K562 (cell line): Measurements from ENCODE around the gene DUSP16. TPM values are rescaled to one million over a fixed set of nuclear protein-coding genes. Genes with fewer than 3 reads are reported as not detected.

Experiments
- ATAC-seq: fragments of 200-7000 bp; cut with Tn5 transposase; 3 replicates; pipeline ENCODE4 v1.9.1; 2020; ENCODE audit warnings: moderate library complexity
- BruUV-seq: library from RNA; stranded (reverse); fragments of 400-500 nt; replicated peaks from 2 replicates; lab custom pipeline; 2021; lab: Mats Ljungman, UMichigan
- CTCF ChIA-PET: fragments of 300-600 bp; formaldehyde crosslinking; extraction: SDS; loops from one replicate; lab custom pipeline; 2021; ENCODE audit warnings: low intra/inter-chr PET ratio; lab: Yijun Ruan, JAX
- POLR2A ChIA-PET: fragments of 300-600, 350-650 bp; sonication (Branson Sonifier 250); formaldehyde crosslinking; extraction: SDS; loops from one replicate; lab custom pipeline; 2021; ENCODE audit warnings: antibody characterized with exemption, inconsistent platforms; lab: Yijun Ruan, JAX
- DNase-seq, 4 experiments: peaks; one replicate each; pipeline versions ENCODE4 v3.0.0 to v3.0.0-alpha.2; 2011 to 2018; ENCODE audit warnings: low spot score in 3 of 4, mixed read lengths in 3 of 4; ENCODE audit errors: extremely low read depth in 1 of 4
- FAIRE-seq: peaks from 2 replicates; lab custom pipeline; 2011; peaks lifted over from hg19 to GRCh38; lab: Jason Lieb, UNC
- H2AFZ ChIP-seq: 2 replicates; pipeline ENCODE4 v1.6.0; 2011; ENCODE audit warnings: low read depth, low read length, control low read depth, inconsistent platforms
- H3K27ac ChIP-seq: fragments of 200-600 bp; 3 replicates; pipeline ENCODE4 v1.8.0; 2011; ENCODE audit warnings: low read depth, mild to moderate bottlenecking, control low read depth, inconsistent platforms, low read length, moderate library complexity, mixed read lengths; ENCODE audit errors: extremely low read depth
- H3K27me3 ChIP-seq, 2 experiments: fragments of 300-600 bp in 1 of 2; 2 replicates in 1 of 2; 3 replicates in 1 of 2; pipeline versions ENCODE4 v1.6.0 to v1.8.0; 2011; ENCODE audit warnings: inconsistent platforms in 2 of 2, low read length in 2 of 2, mild to moderate bottlenecking in 1 of 2, mixed read lengths in 1 of 2, moderate library complexity in 1 of 2; ENCODE audit not compliant: control insufficient read depth in 2 of 2, insufficient read depth in 2 of 2
- H3K36me3 ChIP-seq: fragments of 300-600 bp; 3 replicates; pipeline ENCODE4 v1.8.0; 2011; ENCODE audit warnings: mild to moderate bottlenecking, low read length, inconsistent platforms; ENCODE audit not compliant: control insufficient read depth, insufficient read depth
- H3K4me1 ChIP-seq, 2 experiments: fragments of 200-600 bp in 1 of 2; replicated peaks in 1 of 2; 2 replicates in 1 of 2; 3 replicates in 1 of 2; pipeline versions ENCODE4 v1.5.1 to v1.8.0; 2011; ENCODE audit warnings: inconsistent platforms in 2 of 2, low read length in 2 of 2, mild to moderate bottlenecking in 1 of 2, mixed read lengths in 1 of 2, moderate library complexity in 1 of 2; ENCODE audit not compliant: control insufficient read depth in 2 of 2, insufficient read depth in 2 of 2
- H3K4me2 ChIP-seq: 2 replicates; pipeline ENCODE4 v1.6.1; 2011; ENCODE audit warnings: low read length, control low read depth, inconsistent platforms, mixed read lengths; ENCODE audit not compliant: insufficient read depth
- H3K4me3 ChIP-seq: fragments of 200-600 bp; sonication (generic), shearing (Covaris generic); 2 replicates; pipeline ENCODE4 v1.5.1; 2016; ENCODE audit warnings: control low read depth, inconsistent platforms
- H3K79me2 ChIP-seq: fragments of 200-600 bp; 3 replicates; pipeline ENCODE4 v1.8.0; 2011; ENCODE audit warnings: low read length, inconsistent platforms; ENCODE audit not compliant: control insufficient read depth, insufficient read depth
- H3K9ac ChIP-seq, 2 experiments: 2 replicates each; pipeline versions ENCODE4 v1.6.0 to v1.6.1; 2011; ENCODE audit warnings: low read depth in 2 of 2, low read length in 2 of 2, control low read depth in 1 of 2, inconsistent platforms in 1 of 2, mild to moderate bottlenecking in 1 of 2, mixed read lengths in 1 of 2; ENCODE audit not compliant: insufficient read depth in 1 of 2
- H3K9me1 ChIP-seq: one replicate; pipeline ENCODE4 v1.6.0; 2011; ENCODE audit warnings: inconsistent platforms, mild to moderate bottlenecking, low read length, moderate library complexity; ENCODE audit not compliant: control insufficient read depth, insufficient read depth
- H3K9me3 ChIP-seq: replicated peaks from 2 replicates; pipeline ENCODE4 v1.5.1; 2011; ENCODE audit warnings: low read depth, low read length, inconsistent platforms; ENCODE audit not compliant: control insufficient read depth, insufficient read depth
- H4K20me1 ChIP-seq: replicated peaks from 2 replicates; pipeline ENCODE4 v1.6.1; 2011; ENCODE audit warnings: low read length, inconsistent platforms, mixed read lengths; ENCODE audit not compliant: control insufficient read depth, insufficient read depth
- CEBPB ChIP-seq: fragments of 450-650 bp; IDR thresholded peaks from 2 replicates; pipeline ENCODE4 v1.6.1; 2016; ENCODE audit warnings: missing genetic modification characterization, missing compliant biosample characterization
- FOSL1 ChIP-seq: fragments of 200-800 bp; sonication (Bioruptor generic); conservative IDR thresholded peaks from 2 replicates; pipeline ENCODE4 v1.6.1; 2016; ENCODE audit warnings: missing genetic modification characterization, missing compliant biosample characterization
- JUND ChIP-seq, 2 experiments: IDR thresholded peaks; 2 replicates in 1 of 2; 3 replicates in 1 of 2; pipeline ENCODE4 v1.6.1; 2011; ENCODE audit warnings: borderline replicate concordance in 2 of 2, low read depth in 2 of 2, low read length in 2 of 2, improper control_type of control experiment in 1 of 2, missing biosample characterization in 1 of 2, missing genetic modification characterization in 1 of 2, missing genetic modification reagents in 1 of 2
- PHF21A ChIP-seq: fragments of 450-650 bp; IDR thresholded peaks from 2 replicates; pipeline ENCODE4 v1.6.1; 2017; ENCODE audit warnings: low read depth, borderline replicate concordance
- PTRF ChIP-seq: fragments of 450-650 bp; IDR thresholded peaks from 2 replicates; pipeline ENCODE4 v1.6.1; 2016; ENCODE audit warnings: mild to moderate bottlenecking, missing genetic modification characterization, missing compliant biosample characterization
- SPI1 ChIP-seq: IDR thresholded peaks from 2 replicates; pipeline ENCODE4 v1.6.1; 2011; ENCODE audit warnings: low read depth, low read length, control low read depth, borderline replicate concordance
- TAF1 ChIP-seq: IDR thresholded peaks from 2 replicates; pipeline ENCODE4 v1.6.1; 2011; ENCODE audit warnings: mild to moderate bottlenecking, low read length, moderate library complexity; ENCODE audit not compliant: insufficient read depth, control insufficient read depth, severe bottlenecking; ENCODE audit errors: extremely low read depth
- ZNF695 ChIP-seq: fragments of 450-650 bp; formaldehyde crosslinking; IDR thresholded peaks from 2 replicates; pipeline ENCODE4 v1.4.0; 2020; ENCODE audit warnings: mild to moderate bottlenecking, moderate library complexity
- WGBS: fragments of 100-300 bp; shearing (Covaris generic); methylation state at CpG from one replicate; pipeline ENCODE4 v1.1.6; 2016; ENCODE audit warnings: low coverage, mixed read lengths; ENCODE audit not compliant: insufficient coverage; ENCODE audit errors: missing lambda C conversion rate; 5-methylcytosine and 5-hydroxymethylcytosine counted together
- in situ Hi-C: fragments of 300-500 bp; cut with MboI; formaldehyde crosslinking; loops from 4 replicates; pipeline ENCODE4 v1.15.0; 2018; ENCODE audit warnings: inconsistent platforms, mixed read lengths
- intact Hi-C: fragments of 100-400 bp; cut with micrococcal nuclease; formaldehyde crosslinking; loops from 2 replicates; pipeline ENCODE4 v1.14.2; 2022
- polyA plus RNA-seq, 8 experiments: library from polyadenylated mRNA; depleted of rRNA in 4 of 8; stranded (reverse) in 5 of 8; unstranded in 3 of 8; fragments of >200 nt; fragmentation: Nextera tagmentation in 2 of 8; fragmentation: Illumina TruSeq in 1 of 8; extraction: Ambion mirVana in 2 of 8; extraction: Trizol in 1 of 8; gene quantifications; 2 replicates each; pipeline versions ENCODE4 v1.2.1 to v1.2.3, GENCODE V29; 2011 to 2014; ENCODE audit warnings: inconsistent platforms in 1 of 8, missing spikeins in 1 of 8
- total RNA-seq, 7 experiments: library from RNA; depleted of rRNA in 6 of 7; stranded (reverse); fragments of >200 nt in 6 of 7; fragmentation: Illumina TruSeq in 2 of 7; extraction: Trizol in 2 of 7; gene quantifications; 2 replicates each; pipeline versions ENCODE4 v1.2.1 to v1.2.3, GENCODE V29; 2011 to 2021; ENCODE audit warnings: low replicate concordance in 1 of 7
- TF ChIP-seq, protein P1 (sequence below), 2 experiments: fragments of 450-650 bp in 1 of 2; sonication (generic) in 1 of 2; formaldehyde crosslinking in 1 of 2; IDR thresholded peaks in 1 of 2; conservative IDR thresholded peaks in 1 of 2; 2 replicates each; pipeline versions ENCODE4 v1.6.1 to v1.8.1; 2016 to 2023; ENCODE audit warnings: mild to moderate bottlenecking in 2 of 2, moderate library complexity in 2 of 2, inconsistent platforms in 1 of 2, missing genetic modification reagents in 1 of 2
- TF ChIP-seq, protein P2 (sequence below), 2 experiments: fragments of 450-650 bp; conservative IDR thresholded peaks; 2 replicates each; pipeline ENCODE4 v1.6.1; 2017; ENCODE audit warnings: mild to moderate bottlenecking in 2 of 2, moderate library complexity in 2 of 2
- TF ChIP-seq, protein P3 (sequence below): fragments of 450-650 bp; IDR thresholded peaks from 2 replicates; pipeline ENCODE4 v1.6.1; 2016; ENCODE audit warnings: borderline replicate concordance

The DUSP16 gene
- total and polyA plus RNA-seq, 9 of the 15 experiments (the other 6 are each of a cell fraction or from before 2014, with no cell fraction given), result 0.70 to 12.3 (median 5.7) TPM

- TF ChIP-seq PTRF (tag) (no peak), CEBPB (peak; percentile 17; the same call in 1 of the 2 replicates), TAF1 (peak; percentile 54), SPI1 (no peak)
Measured at GRCh38 chr12:12561371-12562015, 1.2 kb downstream of the DUSP16 start (continued).

GRCh38 chr12:12560587-12561370, 1.9 kb downstream of the DUSP16 start:
- Histone ChIP-seq H2AFZ (peak overlapping the region; percentile 78), H4K20me1 (no peaks in the 10 kb centered on the region), H3K9ac (peak overlapping the region; percentile 68 to 96; a peak in 2 of 4 replicates), H3K27me3 (no peaks in the 10 kb centered on the region), H3K27ac (peak overlapping the region; percentile 97), H3K4me3 (peak overlapping the region; percentile 82), H3K79me2 (peaks cover 49% of the 10 kb centered on the region), H3K36me3 (no peaks in the 10 kb centered on the region), H3K4me1 (peaks cover 9 to 11% of the 10 kb centered on the region in 2 experiments; a peak in 4 of 5 replicates), H3K9me3 (no peaks in the 10 kb centered on the region), H3K9me1 (no peaks in the 10 kb centered on the region), H3K4me2 (peak overlapping the region; percentile 90)
- peak; percentile 64 for ATAC-seq
- TSS peak; percentile 55 for BruUV-seq
- WGBS, result 3% methylated on average over 9 of the region's 9 CpGs
- intact Hi-C loops, result loop anchor here (5.0 kb wide), 3 partner anchors 52 to 183 kb away; partner anchors contain the start of gene CREBL2
- peak; percentile 77 for FAIRE-seq
- in situ Hi-C loops, result no loop called here
- ChIA-PET POLR2A (interaction anchor here (0.8 kb wide), 1 partner anchor 227 kb away, joined by 3 read pairs; no protein-coding TSS in a partner anchor), CTCF (interaction anchor here (1.0 kb wide), 1 partner anchor 51 kb away, joined by 3 read pairs; the partner anchor contains the start of gene CREBL2)
- peak in 3 of 4 experiments; percentile 8 to 52 (median 23) for DNase-seq
- TF ChIP-seq PHF21A, result 0 out of 2 replicates have a peak, but pooled peaks have one; percentile 10
- 0 out of 2 replicates have a peak, but pooled peaks have one; percentile 15 for TF ChIP-seq FOSL1
- TF ChIP-seq, protein P1, sequence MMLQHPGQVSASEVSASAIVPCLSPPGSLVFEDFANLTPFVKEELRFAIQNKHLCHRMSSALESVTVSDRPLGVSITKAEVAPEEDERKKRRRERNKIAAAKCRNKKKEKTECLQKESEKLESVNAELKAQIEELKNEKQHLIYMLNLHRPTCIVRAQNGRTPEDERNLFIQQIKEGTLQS (IDR thresholded peaks at IDR 0.05), result peak; percentile 40; the same call in 1 of the 2 replicates
- TF ChIP-seq, protein P1 (CRISPR knock-in tag; conservative IDR thresholded peaks at IDR 0.05), result no peak
- TF ChIP-seq, protein P2, sequence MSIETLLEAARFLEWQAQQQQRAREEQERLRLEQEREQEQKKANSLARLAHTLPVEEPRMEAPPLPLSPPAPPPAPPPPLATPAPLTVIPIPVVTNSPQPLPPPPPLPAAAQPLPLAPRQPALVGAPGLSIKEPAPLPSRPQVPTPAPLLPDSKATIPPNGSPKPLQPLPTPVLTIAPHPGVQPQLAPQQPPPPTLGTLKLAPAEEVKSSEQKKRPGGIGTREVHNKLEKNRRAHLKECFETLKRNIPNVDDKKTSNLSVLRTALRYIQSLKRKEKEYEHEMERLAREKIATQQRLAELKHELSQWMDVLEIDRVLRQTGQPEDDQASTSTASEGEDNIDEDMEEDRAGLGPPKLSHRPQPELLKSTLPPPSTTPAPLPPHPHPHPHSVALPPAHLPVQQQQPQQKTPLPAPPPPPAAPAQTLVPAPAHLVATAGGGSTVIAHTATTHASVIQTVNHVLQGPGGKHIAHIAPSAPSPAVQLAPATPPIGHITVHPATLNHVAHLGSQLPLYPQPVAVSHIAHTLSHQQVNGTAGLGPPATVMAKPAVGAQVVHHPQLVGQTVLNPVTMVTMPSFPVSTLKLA (conservative IDR thresholded peaks at IDR 0.05), result 0 out of 4 replicates have a peak, but pooled peaks of 1 of the 2 experiments have one; percentile 40
- TF ChIP-seq, protein P3, sequence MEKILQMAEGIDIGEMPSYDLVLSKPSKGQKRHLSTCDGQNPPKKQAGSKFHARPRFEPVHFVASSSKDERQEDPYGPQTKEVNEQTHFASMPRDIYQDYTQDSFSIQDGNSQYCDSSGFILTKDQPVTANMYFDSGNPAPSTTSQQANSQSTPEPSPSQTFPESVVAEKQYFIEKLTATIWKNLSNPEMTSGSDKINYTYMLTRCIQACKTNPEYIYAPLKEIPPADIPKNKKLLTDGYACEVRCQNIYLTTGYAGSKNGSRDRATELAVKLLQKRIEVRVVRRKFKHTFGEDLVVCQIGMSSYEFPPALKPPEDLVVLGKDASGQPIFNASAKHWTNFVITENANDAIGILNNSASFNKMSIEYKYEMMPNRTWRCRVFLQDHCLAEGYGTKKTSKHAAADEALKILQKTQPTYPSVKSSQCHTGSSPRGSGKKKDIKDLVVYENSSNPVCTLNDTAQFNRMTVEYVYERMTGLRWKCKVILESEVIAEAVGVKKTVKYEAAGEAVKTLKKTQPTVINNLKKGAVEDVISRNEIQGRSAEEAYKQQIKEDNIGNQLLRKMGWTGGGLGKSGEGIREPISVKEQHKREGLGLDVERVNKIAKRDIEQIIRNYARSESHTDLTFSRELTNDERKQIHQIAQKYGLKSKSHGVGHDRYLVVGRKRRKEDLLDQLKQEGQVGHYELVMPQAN, result no peak
- no peak for TF ChIP-seq ZNF695 (CRISPR knock-in tag)
- 0 out of 2 replicates have a peak, but pooled peaks have one; percentile 23 for TF ChIP-seq JUND (IDR thresholded peaks at IDR 0.05; ENCODE audit: borderline replicate concordance, low read depth, low read length)
- no peak for TF ChIP-seq JUND (tag; IDR thresholded peaks at IDR 0.05; ENCODE audit: borderline replicate concordance, low read depth, low read length)
